HG03097 (cell line): Measurements from ENCODE around the gene IL1B.

ENCODE experiments used
- ATAC-seq: cut with Tn5 transposase; IDR thresholded peaks from one replicate; pipeline ENCODE4 v1.9.1; 2021; ENCODE audit not compliant: unreplicated experiment, low FRiP score

IL1B gene

DNA sequence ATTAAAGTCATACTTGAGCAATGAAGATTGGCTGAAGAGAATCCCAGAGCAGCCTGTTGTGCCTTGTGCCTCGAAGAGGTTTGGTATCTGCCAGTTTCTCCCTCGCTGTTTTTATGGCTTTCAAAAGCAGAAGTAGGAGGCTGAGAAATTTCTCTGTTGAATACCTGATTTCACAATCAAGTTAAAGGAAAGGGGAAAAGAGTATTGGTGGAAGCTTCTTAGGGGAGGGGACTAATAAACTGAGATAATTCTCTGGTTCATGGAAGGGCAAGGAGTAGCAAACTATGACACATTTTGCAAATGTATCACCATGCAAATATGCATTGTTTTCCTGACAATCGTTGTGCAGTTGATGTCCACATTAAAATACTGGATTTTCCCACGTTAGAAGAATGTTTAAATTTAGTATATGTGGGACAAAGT lies at the start of gene IL1B:
IL1B (minus strand) TSS at position 85 of the 423 bp plus-strand sequence. CDS start 550 bp downstream, outside the sequence.
- ATAC-seq, result no peak

DNA sequence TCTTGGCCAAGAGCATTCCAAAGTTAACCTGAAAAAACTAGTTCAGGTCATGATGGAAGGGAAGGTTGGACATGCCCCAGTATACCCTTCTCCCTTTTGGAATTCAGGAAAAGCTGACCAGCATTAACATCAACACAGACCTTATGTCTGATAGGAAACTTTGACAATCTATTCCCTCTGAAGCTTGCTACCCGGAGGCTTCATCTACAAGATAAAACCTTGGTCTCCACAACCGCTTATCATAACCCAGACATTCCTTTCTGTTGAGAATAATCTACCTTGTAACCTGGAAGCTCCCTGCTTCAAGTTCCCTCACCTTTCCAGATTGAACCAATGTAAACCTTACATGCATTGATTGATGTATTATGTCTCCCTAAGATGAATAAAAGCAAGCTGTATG lies 49.7 kb upstream of the IL1B start:
- ATAC-seq, result no peak

DNA sequence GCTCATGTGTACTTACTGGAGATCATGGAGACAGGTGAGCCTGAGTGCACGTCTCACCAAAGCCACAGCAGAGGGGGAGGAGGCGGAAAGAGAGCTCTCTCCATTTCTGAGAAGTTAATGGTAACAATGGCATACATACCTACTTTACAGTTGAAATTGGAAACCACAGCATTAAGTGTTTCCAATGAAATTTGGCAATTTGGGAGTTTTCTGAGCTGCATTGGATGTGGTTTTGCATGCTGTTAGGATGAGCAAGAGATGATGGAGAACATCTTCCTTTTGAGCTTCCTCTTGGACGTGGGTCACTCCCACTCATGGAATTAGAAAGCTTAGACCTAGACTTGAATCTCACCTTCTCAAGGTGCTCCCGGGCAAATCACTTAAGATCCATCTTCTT lies 48.9 kb upstream of the IL1B start:
- no peak for ATAC-seq

- no peak for ATAC-seq
Measured at GRCh38 chr2:112884869-112885505, 48.4 kb upstream of the IL1B start.

DNA sequence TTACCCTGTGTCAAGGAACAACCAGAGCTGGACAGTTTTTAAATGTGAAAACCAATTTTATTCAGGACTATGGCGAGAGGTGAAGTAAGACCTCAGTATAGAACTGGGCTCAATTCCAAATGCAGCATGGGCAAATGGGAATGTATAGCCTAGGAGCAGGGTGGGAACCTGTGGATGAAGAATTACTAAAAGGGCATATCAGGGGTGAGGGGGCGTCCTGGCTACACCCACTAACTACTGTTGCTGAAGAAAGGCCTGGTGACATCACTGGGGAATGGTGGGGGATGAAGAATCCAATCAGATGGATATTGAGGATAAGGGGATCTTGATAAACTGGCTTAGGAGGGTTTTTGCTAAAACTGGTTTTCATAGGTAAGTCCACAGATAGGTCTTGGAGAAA lies 47.1 kb upstream of the IL1B start:
- ATAC-seq, result no peak

DNA sequence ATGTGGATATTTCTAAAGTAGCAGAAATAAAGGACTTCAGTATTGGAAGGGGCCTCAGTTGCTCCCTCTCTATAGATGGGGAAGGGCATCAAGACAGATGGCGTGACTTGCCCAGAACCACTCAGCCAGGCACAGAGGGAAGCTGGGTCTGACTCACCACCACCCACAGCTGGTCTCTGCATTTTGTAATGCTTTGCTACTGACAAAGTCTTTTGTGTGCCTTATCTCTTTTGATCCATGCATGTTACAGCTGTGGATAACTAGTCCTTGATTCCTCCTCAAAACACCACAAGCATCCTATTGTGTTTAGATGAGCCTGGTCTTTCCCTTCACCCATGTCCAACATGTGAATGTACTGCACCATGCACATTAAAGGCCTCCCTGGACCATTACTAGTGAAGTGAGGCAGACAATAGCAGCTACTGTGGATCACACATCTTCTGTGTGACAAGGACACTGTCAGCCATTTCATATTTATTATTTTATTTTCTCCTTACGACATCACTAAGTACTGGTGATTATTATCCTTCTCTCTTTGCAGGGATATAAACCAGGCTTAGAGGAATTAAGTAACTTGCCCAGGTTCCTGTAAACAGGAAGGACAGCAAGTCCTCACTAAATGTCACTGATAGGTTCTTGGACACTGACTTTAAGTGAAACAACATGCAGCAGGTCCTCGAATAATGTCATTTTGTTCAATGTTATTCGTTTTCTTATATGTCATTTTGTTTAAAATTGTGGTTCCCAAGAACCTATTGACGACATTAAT lies 44.8 kb upstream of the IL1B start:
- peak; percentile 46 for ATAC-seq

GRCh38 chr2:112880696-112881095 lies 44.1 kb upstream of the IL1B start:
- no peak for ATAC-seq

DNA sequence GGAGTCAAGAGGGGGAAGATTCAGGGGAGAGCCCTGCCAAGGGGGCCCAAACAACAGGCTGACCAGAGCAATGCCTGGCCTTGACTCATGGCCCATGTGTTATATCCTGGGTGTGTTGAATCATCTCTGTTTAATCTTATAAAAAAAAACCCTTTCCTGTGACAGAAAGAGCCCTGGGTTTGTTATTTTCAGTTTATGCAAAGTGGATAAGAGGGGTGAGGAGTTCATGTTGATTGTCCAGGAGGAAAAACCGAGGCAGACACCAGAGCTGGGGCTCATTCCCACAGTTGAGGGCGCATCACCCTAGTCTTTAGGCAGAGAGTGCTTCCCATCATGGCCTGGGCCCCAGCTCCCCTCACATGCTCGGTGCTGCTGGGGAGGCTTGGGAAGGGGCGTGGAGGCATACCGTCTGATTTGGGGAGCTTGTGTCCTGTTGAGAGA lies 43.5 kb upstream of the IL1B start:
- no peak for ATAC-seq

DNA sequence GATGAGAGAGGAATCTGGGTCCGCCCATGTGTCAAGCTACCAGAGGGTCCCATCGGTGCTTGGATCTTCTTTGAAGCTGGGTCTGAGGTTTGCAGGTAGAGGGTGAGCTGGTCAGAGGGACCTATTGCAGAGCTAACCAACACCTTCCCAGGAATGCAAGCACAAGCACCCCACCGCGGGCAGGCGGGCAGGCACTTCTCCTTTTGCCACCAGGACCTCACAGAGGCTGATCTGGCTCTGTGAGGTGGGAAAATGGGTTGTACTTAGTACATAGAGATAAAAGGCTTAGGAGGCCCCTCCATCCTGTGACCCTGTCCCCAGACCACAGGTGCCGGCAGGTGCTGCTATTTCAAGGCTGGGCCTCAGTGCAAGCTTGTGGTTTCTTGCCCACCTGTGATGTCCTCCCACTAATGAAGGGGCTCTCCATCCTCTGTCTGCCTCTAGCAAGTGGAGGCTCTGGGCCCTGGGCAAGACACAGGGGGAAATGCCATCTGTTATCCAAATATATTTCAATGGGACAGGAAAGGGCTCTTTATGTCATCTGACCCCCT lies 43.0 kb upstream of the IL1B start:
- ATAC-seq, result no peak

GRCh38 chr2:112877423-112877822 lies 40.8 kb upstream of the IL1B start:
- ATAC-seq, result no peak

GRCh38 chr2:112876971-112877361 lies 40.4 kb upstream of the IL1B start:
- no peak for ATAC-seq

GRCh38 chr2:112876257-112876970 lies 39.8 kb upstream of the IL1B start:
- ATAC-seq, result no peak

- ATAC-seq, result no peak
Measured at GRCh38 chr2:112870841-112871835, 34.6 kb upstream of the IL1B start.

- no peak for ATAC-seq
Measured at GRCh38 chr2:112869258-112869842, 32.8 kb upstream of the IL1B start.

GRCh38 chr2:112867701-112868631 lies 31.4 kb upstream of the IL1B start:
- ATAC-seq, result no peak

GRCh38 chr2:112866128-112866835 lies 29.7 kb upstream of the IL1B start:
- ATAC-seq, result no peak

- ATAC-seq, result no peak
Measured at GRCh38 chr2:112864072-112864471, 27.5 kb upstream of the IL1B start.
